IMR-90 (cell line): ENCODE results near the gene SYTL3. TPM values are rescaled to one million over a fixed set of nuclear protein-coding genes. Genes with fewer than 3 reads are reported as not detected.
"Not testable (repeated sequence)": the region's sequence is repeated elsewhere in the genome, so short reads cannot be mapped to it uniquely, and the experiment has no call there.

Source experiments
- ATAC-seq: fragments of 200-7000 bp; cut with Tn5 transposase; 2 replicates; pipeline ENCODE4 v1.9.1; 2020; ENCODE audit warnings: low read depth, mild to moderate bottlenecking, moderate library complexity
- BruUV-seq: library from RNA; stranded (reverse); fragments of 400-500 nt; replicated peaks from 2 replicates; lab custom pipeline; 2021; lab: Mats Ljungman, UMichigan
- CTCF ChIA-PET: fragments of 300-600 bp; formaldehyde crosslinking; extraction: SDS; loops from one replicate; lab custom pipeline; 2021; ENCODE audit warnings: antibody characterized with exemption; lab: Yijun Ruan, JAX
- POLR2A ChIA-PET: fragments of 300-600 bp; sonication (Branson Sonifier 250); formaldehyde crosslinking; loops from one replicate; lab custom pipeline; 2022; ENCODE audit warnings: antibody characterized with exemption; ENCODE audit not compliant: unreplicated experiment; lab: Charles Lee
- DNase-seq: peaks from one replicate; pipeline ENCODE4 v3.0.0; 2013
- H2AFZ ChIP-seq: replicated peaks from 2 replicates; pipeline ENCODE3; 2013; ENCODE audit warnings: low read length, mild to moderate bottlenecking; ENCODE audit not compliant: poor library complexity
- H2AK5ac ChIP-seq: 2 replicates; pipeline ENCODE4 v1.6.1; 2013; ENCODE audit warnings: low read depth, low read length, inconsistent platforms
- H2AK9ac ChIP-seq: replicated peaks from 2 replicates; pipeline ENCODE3; 2013; ENCODE audit warnings: mild to moderate bottlenecking, low read depth, low read length, moderate library complexity; ENCODE audit not compliant: poor library complexity
- H2BK120ac ChIP-seq: 2 replicates; pipeline ENCODE4 v1.6.1; 2013; ENCODE audit warnings: low read depth, low read length, inconsistent platforms
- H2BK15ac ChIP-seq: 3 replicates; pipeline ENCODE4 v1.6.1; 2013; ENCODE audit warnings: low read depth, low read length, inconsistent platforms
- H2BK20ac ChIP-seq: 2 replicates; pipeline ENCODE4 v1.6.1; 2013; ENCODE audit warnings: low read depth, mild to moderate bottlenecking, inconsistent platforms, low read length, moderate library complexity
- H2BK5ac ChIP-seq: 2 replicates; pipeline ENCODE4 v1.6.1; 2013; ENCODE audit warnings: mild to moderate bottlenecking, low read depth, low read length, inconsistent platforms; ENCODE audit not compliant: poor library complexity, severe bottlenecking
- H3K14ac ChIP-seq: replicated peaks from 2 replicates; pipeline ENCODE4 v1.6.1; 2013; ENCODE audit warnings: low read depth, low read length, inconsistent platforms
- H3K18ac ChIP-seq: 2 replicates; pipeline ENCODE4 v1.6.1; 2013; ENCODE audit warnings: low read depth, low read length, control low read depth
- H3K23ac ChIP-seq: 2 replicates; pipeline ENCODE4 v1.6.1; 2013; ENCODE audit warnings: low read depth, low read length, inconsistent platforms
- H3K27ac ChIP-seq: 2 replicates; pipeline ENCODE4 v1.5.1; 2013; ENCODE audit warnings: mild to moderate bottlenecking, control low read depth, low read length; ENCODE audit not compliant: insufficient read depth
- H3K27me3 ChIP-seq: 2 replicates; pipeline ENCODE4 v1.6.1; 2013; ENCODE audit warnings: low read length; ENCODE audit not compliant: control insufficient read depth, insufficient read depth
- H3K36me3 ChIP-seq: 2 replicates; pipeline ENCODE4 v1.6.1; 2013; ENCODE audit warnings: low read length, mixed read lengths; ENCODE audit not compliant: control insufficient read depth, insufficient read depth
- H3K4ac ChIP-seq: 2 replicates; pipeline ENCODE4 v1.6.1; 2013; ENCODE audit warnings: low read depth, low read length, inconsistent platforms
- H3K4me1 ChIP-seq: 2 replicates; pipeline ENCODE4 v1.6.1; 2013; ENCODE audit warnings: low read length, mixed read lengths; ENCODE audit not compliant: control insufficient read depth, insufficient read depth
- H3K4me2 ChIP-seq: 2 replicates; pipeline ENCODE4 v1.6.1; 2013; ENCODE audit warnings: low read depth, mild to moderate bottlenecking, control low read depth, low read length, moderate library complexity
- H3K4me3 ChIP-seq: 2 replicates; pipeline ENCODE4 v1.5.1; 2013; ENCODE audit warnings: low read depth, mild to moderate bottlenecking, control low read depth, low read length, moderate library complexity; ENCODE audit not compliant: insufficient read depth
- H3K56ac ChIP-seq: 2 replicates; pipeline ENCODE4 v1.6.1; 2013; ENCODE audit warnings: low read length, inconsistent platforms; ENCODE audit not compliant: insufficient read depth; ENCODE audit errors: extremely low read depth
- H3K79me1 ChIP-seq, 2 experiments: 2 replicates each; pipeline ENCODE4 v1.6.1; 2013; ENCODE audit warnings: low read length in 2 of 2, inconsistent platforms in 1 of 2, low read depth in 1 of 2
- H3K9ac ChIP-seq: 2 replicates; pipeline ENCODE4 v1.6.1; 2013; ENCODE audit warnings: low read depth, low read length, control low read depth
- H3K9me1 ChIP-seq: 2 replicates; pipeline ENCODE4 v1.6.1; 2013; ENCODE audit warnings: low read length, inconsistent platforms; ENCODE audit not compliant: insufficient read depth
- H3K9me3 ChIP-seq: 2 replicates; pipeline ENCODE4 v1.6.1; 2013; ENCODE audit warnings: low read length; ENCODE audit not compliant: control insufficient read depth, insufficient read depth
- H4K20me1 ChIP-seq: 2 replicates; pipeline ENCODE4 v1.6.1; 2013; ENCODE audit warnings: low read length, inconsistent platforms; ENCODE audit not compliant: insufficient read depth
- H4K5ac ChIP-seq: 2 replicates; pipeline ENCODE4 v1.6.1; 2013; ENCODE audit warnings: mild to moderate bottlenecking, low read depth, low read length, control low read depth
- H4K8ac ChIP-seq, 2 experiments: 2 replicates each; pipeline ENCODE4 v1.6.1; 2013; ENCODE audit warnings: low read depth in 2 of 2, low read length in 2 of 2, control low read depth in 1 of 2, inconsistent platforms in 1 of 2
- H4K91ac ChIP-seq: 2 replicates; pipeline ENCODE4 v1.6.1; 2013; ENCODE audit warnings: low read depth, low read length, inconsistent platforms; ENCODE audit not compliant: insufficient read depth
- WGBS, 2 experiments: methylation state at CpG; one replicate each; pipeline versions ENCODE4 v1.1.5 to v1.1.7; 2013; ENCODE audit warnings: missing lambda C conversion rate in 2 of 2; ENCODE audit not compliant: insufficient read length in 1 of 2; ENCODE audit errors: extremely low coverage in 2 of 2; 5-methylcytosine and 5-hydroxymethylcytosine counted together
- dilution Hi-C: fragments of 300-500 bp; cut with HindIII; formaldehyde crosslinking; loops from one replicate; pipeline ENCODE4 v1.14.3; 2018; ENCODE audit warnings: low sequenced_read_pairs; ENCODE audit not compliant: unreplicated experiment
- in situ Hi-C: fragments of 300-500 bp; cut with MboI; formaldehyde crosslinking; loops from 3 replicates; pipeline ENCODE4 v1.14.3; 2019; ENCODE audit warnings: low sequenced_read_pairs, inconsistent platforms, mixed read lengths
- intact Hi-C: fragments of 100-400 bp; cut with micrococcal nuclease; formaldehyde crosslinking; loops from 2 replicates; pipeline ENCODE4 v1.10.0; 2022
- polyA plus RNA-seq, 3 experiments: library from polyadenylated mRNA; depleted of rRNA; stranded (reverse); fragments of >200 nt; gene quantifications; 2 replicates each; pipeline ENCODE4 v1.2.3, GENCODE V29; 2012; ENCODE audit warnings: low replicate concordance in 1 of 3
- total RNA-seq: library from RNA; depleted of rRNA; stranded (reverse); fragments of >200 nt; gene quantifications from 2 replicates; pipeline ENCODE4 v1.2.3, GENCODE V29; 2012

The SYTL3 gene
- total and polyA plus RNA-seq, 2 of the 4 experiments (the other 2 are of a cell fraction) = 2.9 to 4.3 TPM

GRCh38 chr6:158614606-158615005, 35.2 kb upstream of the SYTL3 start:
- H3K4me3 ChIP-seq, H3K9ac ChIP-seq, H2BK20ac ChIP-seq, DNase-seq, intact Hi-C loops, H3K4me1 ChIP-seq, POLR2A ChIA-PET, CTCF ChIA-PET, H4K91ac ChIP-seq, H2AK9ac ChIP-seq, H3K27ac ChIP-seq, H3K23ac ChIP-seq, H4K5ac ChIP-seq, H4K8ac ChIP-seq, H4K20me1 ChIP-seq, H2BK5ac ChIP-seq, H3K9me3 ChIP-seq, H3K14ac ChIP-seq, H2BK120ac ChIP-seq, in situ Hi-C loops, H2BK15ac ChIP-seq, BruUV-seq, H3K9me1 ChIP-seq, H2AK5ac ChIP-seq, H3K4me2 ChIP-seq, H3K56ac ChIP-seq, ATAC-seq, H3K27me3 ChIP-seq, dilution Hi-C loops, H2AFZ ChIP-seq, H3K4ac ChIP-seq, H3K18ac ChIP-seq: not testable (repeated sequence)
- no CpG with 5 or more reads among the region's 3 CpGs for WGBS, 2 experiments
- Histone ChIP-seq H3K79me1 (peaks cover 0 to 11% of the 10 kb centered on the region in 2 experiments; a peak in 2 of 4 replicates), H3K36me3 (peaks cover 23% of the 10 kb centered on the region)

- DNase-seq, H2AK9ac ChIP-seq, in situ Hi-C loops, H4K5ac ChIP-seq, BruUV-seq, H3K23ac ChIP-seq, H3K4me3 ChIP-seq, H2BK15ac ChIP-seq, POLR2A ChIA-PET, CTCF ChIA-PET, H3K27me3 ChIP-seq, H2AK5ac ChIP-seq, H3K9ac ChIP-seq, H3K56ac ChIP-seq, H3K18ac ChIP-seq, H2BK120ac ChIP-seq, H4K91ac ChIP-seq, ATAC-seq, H2BK20ac ChIP-seq, H3K4ac ChIP-seq, intact Hi-C loops, H2BK5ac ChIP-seq, H3K4me2 ChIP-seq, H3K14ac ChIP-seq, dilution Hi-C loops, H3K27ac ChIP-seq, H4K20me1 ChIP-seq, H2AFZ ChIP-seq, H4K8ac ChIP-seq, H3K9me3 ChIP-seq, H3K4me1 ChIP-seq, H3K9me1 ChIP-seq: not testable (repeated sequence)
- Histone ChIP-seq H3K79me1 (peaks cover 7 to 16% of the 10 kb centered on the region in 2 experiments), H3K36me3 (peaks cover 22% of the 10 kb centered on the region)
- no CpG with 5 or more reads among the region's 3 CpGs for WGBS, 2 experiments
These were observed 31.6 kb upstream of the SYTL3 start for GRCh38 chr6:158618289-158618688.
